RWPE2 (cell line): Measurements from ENCODE around the gene SLK.

Experiments
- ATAC-seq: fragments of 200-7000 bp; cut with Tn5 transposase; 3 replicates; pipeline ENCODE4 v1.9.1; 2021; ENCODE audit warnings: low read depth
- DNase-seq: peaks from one replicate; pipeline ENCODE4 v3.0.0-alpha.2; 2020; ENCODE audit warnings: low spot score
- H3K27ac ChIP-seq: fragments of 450-650 bp; 2 replicates; pipeline ENCODE4 v1.5.1; 2017; ENCODE audit warnings: mild to moderate bottlenecking; ENCODE audit not compliant: poor library complexity, severe bottlenecking
- H3K27me3 ChIP-seq: fragments of 250-450 bp; sonication (Bioruptor Pico); 2 replicates; pipeline ENCODE4 v1.5.1; 2021; ENCODE audit warnings: mild to moderate bottlenecking, moderate library complexity; ENCODE audit not compliant: insufficient read depth, poor library complexity, severe bottlenecking
- H3K36me3 ChIP-seq: fragments of 250-450 bp; sonication (Bioruptor Pico); 2 replicates; pipeline ENCODE4 v1.5.1; 2020; ENCODE audit warnings: low read depth, mild to moderate bottlenecking, moderate library complexity
- H3K4me1 ChIP-seq: fragments of 250-450 bp; sonication (Bioruptor Pico); 2 replicates; pipeline ENCODE4 v1.5.1; 2021; ENCODE audit warnings: mild to moderate bottlenecking, moderate library complexity; ENCODE audit not compliant: insufficient read depth, poor library complexity, severe bottlenecking
- H3K4me3 ChIP-seq: fragments of 250-450 bp; sonication (Bioruptor Pico); 2 replicates; pipeline ENCODE4 v1.5.1; 2021; ENCODE audit warnings: mild to moderate bottlenecking, moderate library complexity; ENCODE audit not compliant: severe bottlenecking
- H3K9me3 ChIP-seq: fragments of 250-450 bp; sonication (Bioruptor Pico); 2 replicates; pipeline ENCODE4 v1.5.1; 2021; ENCODE audit warnings: mild to moderate bottlenecking, moderate library complexity; ENCODE audit not compliant: severe bottlenecking
- TF ChIP-seq, protein P1 (sequence below): fragments of 450-650 bp; IDR thresholded peaks from one replicate; pipeline ENCODE4 v1.5.1; 2017; ENCODE audit warnings: mild to moderate bottlenecking, moderate library complexity; ENCODE audit not compliant: poor library complexity, severe bottlenecking

SLK gene

DNA sequence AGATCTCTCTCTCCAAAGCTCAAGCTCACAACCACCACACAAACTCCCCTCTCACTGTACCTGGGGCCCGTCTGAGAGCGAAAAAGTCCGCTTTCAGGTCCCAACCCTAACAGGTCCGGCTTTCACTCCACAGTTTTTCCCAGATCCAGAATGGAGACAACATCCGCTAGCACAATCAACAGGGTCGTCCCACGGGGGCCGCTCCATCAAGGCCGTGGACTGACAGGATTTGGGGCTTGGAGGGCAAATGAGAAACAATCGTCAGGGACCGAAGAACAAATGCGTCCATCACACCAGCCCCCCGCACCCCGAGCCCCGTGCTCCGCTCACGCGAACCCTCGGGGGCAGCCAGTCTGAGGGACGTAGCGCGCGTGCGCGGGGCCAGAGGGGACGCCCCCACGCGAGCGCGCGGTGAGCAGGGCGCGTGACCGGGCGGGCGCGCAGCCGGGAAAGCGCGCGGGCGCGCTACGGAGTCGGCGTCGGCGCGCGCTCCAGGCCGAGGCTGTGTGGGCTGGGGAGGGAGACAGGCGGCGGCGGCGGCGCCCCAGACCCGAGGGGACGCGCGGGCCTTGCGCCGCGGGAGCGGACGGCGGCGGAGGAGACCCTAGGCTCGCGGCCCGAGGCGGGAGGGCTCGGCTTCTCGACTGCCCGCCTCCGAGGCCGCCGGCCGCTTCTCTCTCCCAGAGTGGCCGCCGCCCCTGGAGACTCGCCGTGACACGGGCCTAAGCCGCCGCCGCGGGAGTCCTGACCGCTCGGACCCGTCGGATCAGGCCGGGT is at the start of gene SLK:
Gene SLK, plus strand, starts transcription at position 470 of the 777 bp plus-strand sequence. CDS start 606 bp downstream, outside the sequence.
- peaks cover 17% of the 10 kb centered on the region for H3K4me1 ChIP-seq
- peaks cover 5% of the 10 kb centered on the region for H3K36me3 ChIP-seq
- no peaks in the 10 kb centered on the region for H3K9me3 ChIP-seq
- H3K27ac ChIP-seq = peak within 1 kb of the TSS; percentile 77
- ATAC-seq (peak; percentile 62), DNase-seq (peak; percentile 67)
- peak within 1 kb of the TSS; percentile 99 for H3K4me3 ChIP-seq
- TF ChIP-seq, protein P1, sequence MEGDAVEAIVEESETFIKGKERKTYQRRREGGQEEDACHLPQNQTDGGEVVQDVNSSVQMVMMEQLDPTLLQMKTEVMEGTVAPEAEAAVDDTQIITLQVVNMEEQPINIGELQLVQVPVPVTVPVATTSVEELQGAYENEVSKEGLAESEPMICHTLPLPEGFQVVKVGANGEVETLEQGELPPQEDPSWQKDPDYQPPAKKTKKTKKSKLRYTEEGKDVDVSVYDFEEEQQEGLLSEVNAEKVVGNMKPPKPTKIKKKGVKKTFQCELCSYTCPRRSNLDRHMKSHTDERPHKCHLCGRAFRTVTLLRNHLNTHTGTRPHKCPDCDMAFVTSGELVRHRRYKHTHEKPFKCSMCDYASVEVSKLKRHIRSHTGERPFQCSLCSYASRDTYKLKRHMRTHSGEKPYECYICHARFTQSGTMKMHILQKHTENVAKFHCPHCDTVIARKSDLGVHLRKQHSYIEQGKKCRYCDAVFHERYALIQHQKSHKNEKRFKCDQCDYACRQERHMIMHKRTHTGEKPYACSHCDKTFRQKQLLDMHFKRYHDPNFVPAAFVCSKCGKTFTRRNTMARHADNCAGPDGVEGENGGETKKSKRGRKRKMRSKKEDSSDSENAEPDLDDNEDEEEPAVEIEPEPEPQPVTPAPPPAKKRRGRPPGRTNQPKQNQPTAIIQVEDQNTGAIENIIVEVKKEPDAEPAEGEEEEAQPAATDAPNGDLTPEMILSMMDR = no peak
- no peaks in the 10 kb centered on the region for H3K27me3 ChIP-seq

DNA sequence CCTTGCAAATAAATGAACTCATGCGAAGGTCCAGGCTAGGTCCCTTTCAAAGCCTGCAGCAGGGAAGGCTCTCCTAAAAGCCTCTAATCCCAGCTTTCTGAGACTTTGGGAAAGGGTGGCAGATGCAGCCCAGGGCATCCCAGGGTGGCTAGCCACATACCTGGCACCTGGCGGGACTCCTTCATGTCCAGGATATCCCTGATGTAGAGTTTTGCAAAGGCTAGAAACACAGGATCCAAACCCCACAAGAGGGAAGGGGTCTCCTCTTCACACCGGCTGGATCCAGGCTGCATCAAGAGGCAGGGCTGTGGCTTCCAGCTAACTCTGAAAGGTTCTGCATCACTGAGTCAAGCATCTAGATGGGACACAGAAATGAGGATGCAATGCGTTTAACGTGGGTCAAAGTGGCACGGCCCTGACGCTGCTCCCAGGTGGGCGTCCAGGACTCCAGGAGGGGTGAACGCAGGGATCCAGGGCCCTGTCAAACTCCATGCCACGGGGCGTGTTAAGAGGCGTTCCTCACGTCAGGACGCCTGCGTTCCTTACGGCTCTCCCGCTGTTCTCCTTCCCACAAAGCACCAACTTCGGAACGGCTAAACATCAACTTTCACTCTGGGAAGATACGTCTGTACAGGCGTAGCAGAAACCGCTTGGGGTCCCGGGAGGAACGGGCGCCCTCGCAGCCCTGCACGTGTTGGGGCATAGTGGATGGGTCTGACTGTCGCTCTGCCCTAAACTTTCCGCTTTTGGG is 49.5 kb upstream of the SLK start:
- Histone ChIP-seq H3K36me3 (peaks cover 19% of the 10 kb centered on the region), H3K27me3 (no peaks in the 10 kb centered on the region), H3K27ac (peak overlapping the region; percentile 92), H3K4me3 (peak overlapping the region; percentile 55), H3K9me3 (peaks cover 3% of the 10 kb centered on the region), H3K4me1 (peaks cover 23% of the 10 kb centered on the region)
- TF ChIP-seq, protein P1 = no peak
- ATAC-seq (peak; percentile 48), DNase-seq (no peak)

DNA sequence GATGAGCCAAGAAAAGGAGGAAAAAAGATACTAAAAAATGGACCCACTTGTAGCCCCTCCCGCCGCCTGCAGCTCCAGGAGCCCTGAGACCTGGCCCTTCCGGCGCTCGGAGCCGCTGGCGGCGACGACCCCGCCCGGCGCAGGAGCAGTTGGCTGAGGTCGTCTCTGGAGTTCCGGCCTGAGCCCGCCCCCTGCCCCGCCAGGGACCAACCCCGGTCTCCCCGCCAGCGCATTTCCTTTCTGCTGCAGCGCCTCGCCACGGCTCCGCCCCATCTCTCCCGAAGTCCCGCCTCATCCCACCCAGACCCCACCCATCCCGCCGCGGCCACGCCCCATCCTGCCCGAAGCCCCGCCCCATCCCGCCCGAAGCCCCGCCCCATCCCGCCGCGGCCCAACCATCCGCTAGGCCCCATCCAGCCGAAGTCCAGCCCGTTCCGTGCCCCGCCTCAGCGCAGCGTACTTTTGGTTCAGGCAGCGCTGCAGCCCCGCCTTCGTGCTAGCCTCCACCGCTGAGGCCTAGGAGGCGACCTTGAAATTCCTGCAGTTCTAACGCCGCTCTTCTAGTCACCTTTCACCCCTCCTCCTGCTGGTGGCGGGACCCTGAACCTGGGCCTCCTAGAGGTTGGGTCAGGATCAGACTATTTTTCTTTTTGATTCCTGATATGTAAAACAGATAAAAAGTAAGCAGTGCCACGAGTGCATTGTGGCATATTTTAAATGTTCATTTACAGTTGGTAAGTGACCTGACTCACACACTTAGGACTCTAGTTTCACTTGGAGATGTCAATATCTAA is 48.7 kb upstream of the SLK start, which contains the start of gene STN1:
Gene STN1, minus strand, starts transcription at position 132 of the 794 bp plus-strand sequence. CDS start 590 bp downstream, outside the sequence.
- Histone ChIP-seq H3K9me3 (peaks cover 3% of the 10 kb centered on the region), H3K4me1 (peaks cover 23% of the 10 kb centered on the region), H3K36me3 (peaks cover 19% of the 10 kb centered on the region), H3K27ac (peak within 1 kb of the TSS; percentile 92), H3K4me3 (peak within 1 kb of the TSS; percentile 55), H3K27me3 (no peaks in the 10 kb centered on the region)
- DNase-seq (peak; percentile 97), ATAC-seq (peak; percentile 94)
- TF ChIP-seq, protein P1 = peak; percentile 10

DNA sequence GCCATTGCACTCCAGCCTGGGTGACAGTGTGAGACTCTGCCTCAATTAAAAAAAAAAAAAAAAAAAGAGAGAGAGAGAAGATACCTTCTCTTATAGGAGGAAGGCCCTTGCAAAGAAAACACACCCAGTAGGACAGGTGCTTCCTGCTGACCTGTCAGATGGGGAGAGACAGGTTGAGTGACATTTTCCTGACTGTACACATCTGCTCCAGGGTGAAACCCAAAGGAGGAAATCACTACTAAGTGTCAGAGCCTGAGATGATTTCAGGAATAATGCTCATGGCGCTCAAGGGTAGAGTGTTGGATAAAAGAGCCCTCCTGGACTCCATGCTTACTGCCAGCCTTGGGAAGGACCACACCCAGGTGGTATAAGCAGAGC is 47.3 kb upstream of the SLK start:
- Histone ChIP-seq H3K27ac (no peak overlapping the region), H3K27me3 (no peaks in the 10 kb centered on the region), H3K36me3 (peaks cover 16% of the 10 kb centered on the region), H3K4me1 (peaks cover 23% of the 10 kb centered on the region), H3K4me3 (no peak overlapping the region), H3K9me3 (peaks cover 3% of the 10 kb centered on the region)
- ATAC-seq (no peak), DNase-seq (no peak)
- TF ChIP-seq, protein P1 = no peak
